ENCODE data around the gene PITPNM3.

GRCh38 chr17:6524520-6524919, 31.8 kb downstream of the PITPNM3 start:
- no peak for TF ChIP-seq CTCF (IDR thresholded peaks at IDR 0.05; ENCODE audit: poor library complexity)
- TF ChIP-seq EZH2phosphoT487 (IDR thresholded peaks at IDR 0.05; ENCODE audit: low read depth, severe bottlenecking, unreplicated experiment): no peak

All from hepatocyte (in vitro differentiated cells).